Left renal cortex interstitium (tissue), 4 donors: Measurements from ENCODE around the gene TLN1. TPM values are rescaled to one million over a fixed set of nuclear protein-coding genes. Genes with fewer than 3 reads are reported as not detected.
A peak's percentile ranks its signal among the peaks of the same experiment; 100 is the strongest.

ENCODE experiments used
- DNase-seq, 4 donors: peaks; one replicate each; pipeline ENCODE4 v3.0.0-alpha.2; 2013; ENCODE audit warnings: low read depth in 4 of 4, low spot score in 2 of 4, missing footprints in 1 of 4
- polyA plus RNA-seq, 4 donors: library from polyadenylated mRNA; unstranded; fragments of 120-200 nt; gene quantifications; one replicate each; pipeline ENCODE4 v1.2.1, GENCODE V29; 2013; ENCODE audit not compliant: insufficient read length in 4 of 4

TLN1 gene
- polyA plus RNA-seq, 4 donors: 144 to 186 (median 174) TPM

DNA sequence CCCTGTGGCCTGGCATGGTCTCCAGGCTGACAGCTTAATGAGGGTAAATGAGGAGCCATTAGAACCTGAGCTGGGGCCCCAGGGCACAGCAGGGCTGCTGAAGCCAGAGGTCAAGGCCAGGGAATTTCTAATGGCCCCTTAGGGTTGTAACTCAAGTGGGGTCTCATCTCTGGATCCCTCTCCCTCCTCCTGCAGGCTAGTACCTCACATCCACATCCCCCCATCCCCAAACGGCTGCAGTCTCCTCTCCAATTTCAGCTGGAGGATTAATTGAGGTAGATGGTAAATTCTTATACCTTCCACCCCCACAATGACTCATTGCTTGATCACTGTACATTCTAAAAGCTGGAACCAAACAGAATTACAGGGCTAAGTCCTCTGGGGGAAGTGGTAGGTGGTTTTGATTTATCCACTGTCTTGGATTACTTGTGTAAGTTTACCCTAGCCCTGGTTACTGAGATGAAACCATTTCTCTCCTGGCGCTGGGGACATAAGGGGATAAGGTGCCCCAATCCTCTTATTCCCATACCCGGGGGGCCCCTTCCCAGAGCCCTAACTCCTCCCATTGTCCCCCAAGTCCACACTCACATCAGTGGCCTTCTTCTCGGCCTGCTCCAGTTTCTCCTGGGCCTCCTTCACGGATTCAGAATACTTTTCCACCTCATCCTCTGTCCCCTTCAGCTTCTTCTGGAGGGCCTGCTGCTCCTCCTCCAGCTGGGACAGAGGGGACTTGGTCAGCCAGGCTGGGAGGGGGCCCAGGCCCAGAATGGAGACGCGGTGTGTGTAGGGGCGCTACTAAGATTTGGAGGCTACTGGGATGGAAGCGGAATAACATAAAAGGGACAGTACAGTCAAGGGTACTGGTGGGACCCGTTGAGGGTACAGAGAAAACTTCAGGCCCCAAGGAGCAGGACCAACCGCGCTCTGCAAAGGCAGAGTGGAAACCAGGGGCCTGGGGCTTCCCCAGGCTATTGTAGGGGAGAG, 43.1 kb downstream of the TLN1 start:
- DNase-seq: no peak

DNA sequence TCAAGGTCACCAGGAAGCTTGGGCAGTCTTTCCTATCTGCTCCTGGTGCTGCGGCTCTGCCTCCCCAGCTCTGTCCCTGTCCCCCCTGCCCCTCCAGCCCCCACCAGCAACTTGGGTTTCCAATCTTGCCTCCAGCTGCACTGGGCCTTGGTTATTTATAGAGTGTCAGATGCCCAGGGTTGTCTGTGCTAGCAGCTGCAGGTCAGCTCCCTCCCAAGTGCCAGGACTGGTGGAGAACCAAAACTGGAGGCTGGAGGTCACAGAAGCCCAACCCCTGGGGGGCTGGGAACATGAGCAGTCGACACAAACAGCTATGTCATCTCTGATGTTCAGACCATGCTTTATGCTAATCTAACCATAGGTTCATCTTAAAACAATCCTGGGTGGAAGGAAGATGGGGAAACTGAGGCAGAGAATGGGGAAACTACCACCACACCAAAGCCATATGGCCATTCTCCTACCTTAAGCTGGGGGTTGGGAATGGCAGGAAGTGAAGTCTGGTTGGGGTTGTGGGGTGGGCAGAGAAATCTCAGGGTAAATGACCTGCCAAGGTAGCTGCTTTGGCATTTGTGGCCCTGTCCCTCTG, 43.9 kb downstream of the TLN1 start:
- no peak for DNase-seq

DNA sequence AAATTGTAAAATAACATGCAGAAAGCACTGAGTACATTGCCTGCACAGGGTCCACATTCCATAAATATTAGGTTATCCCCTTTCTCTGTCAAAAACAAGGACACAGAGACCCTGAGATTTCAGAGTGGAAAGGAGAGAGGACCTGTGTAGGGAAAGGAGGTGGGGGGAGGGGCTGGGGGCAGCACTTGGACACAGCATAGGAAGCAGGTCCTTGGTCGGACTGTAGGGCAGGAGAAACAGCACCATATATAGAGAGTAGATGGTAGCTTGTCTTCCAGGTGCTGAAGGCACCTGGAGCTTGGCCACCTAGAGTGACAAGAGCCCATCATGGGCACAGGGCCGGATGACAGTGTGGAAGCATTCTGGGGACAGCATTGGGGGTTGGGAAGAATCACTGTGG, 44.7 kb downstream of the TLN1 start:
- DNase-seq: no peak

DNA sequence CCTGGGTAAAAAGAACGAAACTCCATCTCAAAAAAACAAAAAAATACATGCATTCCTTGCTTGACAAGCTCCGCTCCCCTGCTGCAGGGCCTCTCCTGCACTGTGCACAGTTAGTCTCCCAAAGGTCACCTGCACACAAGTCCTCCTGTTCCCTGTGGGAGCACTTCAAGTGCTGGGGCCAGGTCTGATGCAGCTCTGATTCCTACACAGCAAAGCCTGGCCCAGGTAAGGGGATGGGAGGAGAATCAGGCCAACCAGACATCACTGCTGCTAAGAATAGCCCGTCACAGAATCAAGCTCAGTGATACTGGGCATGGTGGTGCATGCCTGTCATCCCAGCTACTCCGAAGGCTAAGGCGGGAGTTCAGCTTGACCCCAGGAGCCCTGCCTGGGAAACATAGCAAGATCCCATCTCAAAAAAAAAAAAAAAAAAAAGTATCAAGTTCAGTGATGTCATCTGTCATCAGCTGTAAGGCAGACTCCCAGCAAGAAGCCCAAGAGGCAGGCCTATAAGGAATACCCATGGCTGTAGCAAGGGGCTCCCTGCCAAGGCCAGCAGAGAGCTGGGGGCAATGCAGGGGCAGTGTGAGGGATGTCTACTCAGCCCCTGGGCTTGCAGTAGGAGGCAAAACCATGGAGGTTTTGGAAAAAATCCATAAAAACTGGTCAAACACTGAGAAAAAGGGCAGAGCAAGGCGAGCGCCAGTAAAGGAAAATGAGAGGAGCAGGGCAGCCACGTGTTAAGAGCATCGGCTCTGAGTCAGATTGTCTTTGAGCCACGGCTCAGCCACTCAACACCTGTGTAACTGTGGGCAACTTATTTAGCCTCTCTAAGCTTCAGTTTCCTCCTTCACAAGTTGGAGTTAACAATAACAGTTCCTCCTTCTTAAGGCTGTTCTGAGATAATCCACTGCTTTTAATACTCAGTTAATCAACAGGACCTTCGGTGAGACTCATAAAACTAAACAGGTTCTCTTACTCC, 45.5 kb downstream of the TLN1 start:
- DNase-seq: no peak

DNA sequence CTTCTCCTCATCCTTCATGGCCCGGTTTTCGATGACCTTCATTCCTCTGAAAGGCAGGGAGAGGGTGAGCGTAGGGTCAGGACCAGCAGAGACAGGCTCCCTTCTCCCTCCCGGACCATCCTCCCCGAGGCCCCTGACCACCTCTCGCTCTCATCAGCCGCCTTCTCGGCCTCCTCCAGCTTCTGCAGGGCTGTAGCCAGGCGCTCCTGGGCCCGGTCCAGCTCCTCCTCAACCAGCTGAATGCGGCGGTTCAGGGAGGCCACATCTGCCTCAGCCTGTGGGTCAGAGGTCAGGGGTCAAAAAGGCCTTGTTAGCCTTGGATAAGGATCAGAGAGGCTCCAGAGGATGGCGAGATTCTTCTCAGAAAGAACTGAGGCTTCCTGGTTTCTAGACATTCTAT, 46.5 kb downstream of the TLN1 start:
- no peak for DNase-seq

DNA sequence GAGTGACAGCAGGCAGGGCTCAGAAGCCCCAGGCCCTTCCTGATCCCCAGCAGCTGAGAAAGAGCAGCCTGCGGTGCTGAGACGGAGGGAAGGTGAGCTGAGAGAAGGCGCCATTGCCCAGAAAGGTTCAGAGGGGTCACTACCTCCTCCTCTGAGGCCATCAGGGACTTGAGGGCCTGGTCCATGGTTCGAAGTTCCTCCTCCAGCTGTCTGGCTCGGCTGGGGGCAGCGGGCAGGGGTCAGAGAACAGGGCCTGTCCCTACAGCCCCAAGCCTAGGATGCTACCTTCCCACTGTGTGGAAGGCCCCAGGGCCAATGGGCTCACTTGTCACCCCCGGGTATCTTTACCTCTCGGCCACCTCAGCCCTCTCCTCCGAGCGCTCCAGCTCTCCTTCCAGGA, 47.1 kb downstream of the TLN1 start:
- DNase-seq: no peak

DNA sequence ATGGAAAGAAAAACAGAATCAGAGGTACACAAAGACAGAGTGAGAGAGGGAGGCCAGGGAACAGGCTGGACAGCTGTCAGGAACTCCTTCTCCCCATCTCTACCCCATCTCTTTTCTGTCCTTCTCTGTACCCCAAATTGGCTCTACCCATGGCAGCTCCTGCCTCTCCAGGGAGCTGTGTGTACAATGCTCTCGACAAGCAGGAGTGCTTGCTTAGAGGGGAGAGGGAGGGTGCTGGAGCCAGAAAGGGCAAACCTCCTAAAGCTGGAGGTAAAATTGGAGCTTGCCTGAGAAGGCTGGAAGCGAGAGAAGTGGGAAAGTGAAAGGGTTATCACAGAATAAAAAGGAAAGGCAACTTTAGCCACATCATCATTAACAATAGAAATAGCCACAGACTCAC, 48.7 kb downstream of the TLN1 start:
- DNase-seq: no peak

DNA sequence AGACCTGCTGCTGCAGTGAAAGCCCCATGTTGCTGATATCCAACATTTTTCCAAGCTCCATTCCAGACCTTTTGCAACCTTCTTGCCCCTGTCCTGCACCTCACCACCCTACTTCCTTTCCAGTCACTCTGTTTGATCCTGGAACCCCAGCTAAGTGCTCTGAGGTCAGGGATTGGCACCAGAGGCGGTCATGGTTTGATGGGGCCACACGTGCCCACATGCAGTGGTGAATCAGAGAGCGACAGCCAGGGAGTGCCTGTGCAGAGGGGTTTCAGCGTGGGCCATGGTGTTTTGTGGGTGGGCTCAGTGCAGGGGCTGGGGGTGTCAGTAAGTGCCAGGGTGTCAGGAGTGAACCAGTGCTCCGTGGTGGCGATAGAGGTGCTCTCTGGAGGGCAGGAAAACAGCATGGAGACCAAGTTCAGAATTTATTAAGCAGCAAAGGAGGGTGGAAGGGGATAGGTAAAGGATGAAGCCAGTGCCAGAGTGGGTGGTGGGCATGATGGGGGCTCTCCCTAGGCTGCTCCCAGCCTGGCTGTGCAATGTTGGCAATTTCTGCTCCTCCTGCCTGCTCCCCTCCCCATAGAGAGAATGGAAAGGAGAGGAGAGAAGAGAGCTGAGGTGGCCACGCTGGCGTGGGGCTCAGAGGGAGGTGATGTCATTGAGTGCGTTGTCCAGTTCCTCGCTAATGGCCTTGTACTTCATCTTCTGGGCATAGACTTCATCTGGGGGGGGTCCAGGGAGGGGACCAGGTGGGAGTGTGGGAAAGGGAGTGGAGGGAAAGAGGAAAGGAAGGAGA, 49.3 kb downstream of the TLN1 start:
- DNase-seq: no peak

DNA sequence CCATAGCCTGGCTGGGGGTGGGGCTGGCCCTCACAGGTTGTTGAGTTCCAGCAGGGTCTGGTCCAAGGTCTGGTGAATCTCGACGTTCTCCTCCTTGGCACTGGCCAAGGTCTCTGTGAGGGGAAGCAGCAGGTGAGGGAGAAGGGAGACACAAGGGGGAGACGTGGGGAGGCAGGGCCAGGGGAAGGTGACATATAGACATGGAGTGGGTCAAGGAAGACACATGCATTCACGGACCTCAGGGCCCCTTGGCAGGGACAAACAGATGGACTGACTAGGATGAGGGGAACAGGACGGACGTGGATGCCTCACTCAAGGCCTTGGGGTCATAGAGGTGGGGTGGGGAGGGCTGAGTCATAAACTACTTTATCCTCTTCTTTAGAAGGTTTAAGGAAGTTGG, 49.9 kb downstream of the TLN1 start:
- no peak for DNase-seq

DNA sequence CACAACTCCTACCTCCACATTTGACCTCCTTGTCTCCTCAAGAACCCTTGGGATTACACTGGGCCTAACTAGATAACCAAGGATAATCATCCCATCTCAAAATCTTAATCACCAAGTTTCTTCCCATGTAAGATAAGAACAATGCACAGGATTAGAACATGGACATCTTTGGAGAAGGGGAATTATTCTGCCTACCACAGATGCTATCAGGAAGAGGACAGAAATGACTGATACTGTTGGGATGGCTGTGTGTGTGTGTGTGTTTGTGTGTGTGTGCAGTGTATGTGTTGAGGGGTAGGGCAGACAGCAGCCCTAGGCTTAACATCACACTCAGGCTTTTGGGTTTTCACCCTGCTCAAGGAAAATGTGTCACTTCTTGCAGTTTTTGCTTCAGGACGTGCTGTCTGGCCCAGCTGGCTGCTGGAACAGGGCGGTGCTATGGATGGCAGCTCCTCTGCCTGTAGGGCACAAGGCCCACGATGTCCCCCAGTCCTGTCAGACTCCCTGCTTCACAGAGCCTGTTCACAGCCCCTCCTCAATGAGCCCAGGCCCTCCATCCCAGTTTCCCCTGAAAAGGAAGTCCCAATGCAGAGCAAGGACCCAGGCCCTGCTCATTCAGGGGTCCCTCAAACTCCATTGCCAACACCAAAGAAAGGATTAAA, 50.5 kb downstream of the TLN1 start:
- no peak for DNase-seq

DNA sequence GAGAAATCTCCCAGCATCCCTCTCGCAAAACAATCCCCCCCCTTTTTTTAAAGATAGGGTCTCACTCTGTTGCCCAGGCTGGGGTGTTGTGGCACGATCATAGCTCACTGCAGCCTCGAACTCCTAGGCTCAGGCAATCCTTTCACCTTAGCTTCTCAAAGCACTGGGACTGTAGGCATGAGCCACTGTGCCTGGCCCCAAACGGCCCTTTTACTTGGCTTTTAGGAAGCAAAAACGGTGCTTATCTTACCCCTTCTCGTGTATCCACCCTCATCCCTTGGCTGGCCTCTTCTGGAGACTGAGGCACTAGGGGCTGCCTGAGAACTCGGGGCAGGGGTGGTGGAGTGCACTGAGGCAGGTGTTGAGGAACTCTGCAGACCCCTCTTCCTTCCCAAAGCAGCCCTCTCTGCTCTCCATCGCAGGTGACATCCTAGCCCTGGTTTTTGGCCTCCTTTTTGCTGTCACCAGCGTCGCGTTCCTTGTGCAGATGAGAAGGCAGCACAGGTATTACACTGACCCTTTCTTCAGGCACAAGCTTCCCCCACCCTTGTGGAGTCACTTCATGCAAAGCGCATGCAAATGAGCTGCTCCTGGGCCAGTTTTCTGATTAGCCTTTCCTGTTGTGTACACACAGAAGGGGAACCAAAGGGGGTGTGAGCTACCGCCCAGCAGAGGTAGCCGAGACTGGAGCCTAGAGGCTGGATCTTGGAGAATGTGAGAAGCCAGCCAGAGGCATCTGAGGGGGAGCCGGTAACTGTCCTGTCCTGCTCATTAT, 51.5 kb downstream of the TLN1 start:
- no peak for DNase-seq

DNA sequence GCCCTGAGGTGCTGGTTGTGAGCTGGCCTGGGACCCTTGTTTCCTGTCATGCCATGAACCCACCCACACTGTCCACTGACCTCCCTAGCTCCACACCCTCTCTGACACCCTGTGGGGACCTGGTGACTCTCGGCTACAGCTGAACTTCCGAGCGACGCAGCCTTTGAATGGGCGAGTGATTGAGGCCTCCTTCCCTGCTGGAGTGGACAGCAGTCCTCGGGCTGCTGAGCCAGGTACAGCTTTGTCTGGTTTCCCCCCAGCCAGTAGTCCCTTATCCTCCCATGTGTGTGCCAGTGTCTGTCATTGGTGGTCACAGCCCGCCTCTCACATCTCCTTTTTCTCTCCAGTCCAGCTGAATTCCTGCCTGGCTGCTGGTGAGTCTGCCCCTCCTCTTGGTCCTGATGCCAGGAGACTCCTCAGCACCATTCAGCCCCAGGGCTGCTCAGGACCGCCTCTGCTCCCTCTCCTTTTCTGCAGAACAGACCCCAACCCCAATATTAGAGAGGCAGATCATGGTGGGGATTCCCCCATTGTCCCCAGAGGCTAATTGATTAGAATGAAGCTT, 52.1 kb downstream of the TLN1 start:
- DNase-seq: no peak

DNA sequence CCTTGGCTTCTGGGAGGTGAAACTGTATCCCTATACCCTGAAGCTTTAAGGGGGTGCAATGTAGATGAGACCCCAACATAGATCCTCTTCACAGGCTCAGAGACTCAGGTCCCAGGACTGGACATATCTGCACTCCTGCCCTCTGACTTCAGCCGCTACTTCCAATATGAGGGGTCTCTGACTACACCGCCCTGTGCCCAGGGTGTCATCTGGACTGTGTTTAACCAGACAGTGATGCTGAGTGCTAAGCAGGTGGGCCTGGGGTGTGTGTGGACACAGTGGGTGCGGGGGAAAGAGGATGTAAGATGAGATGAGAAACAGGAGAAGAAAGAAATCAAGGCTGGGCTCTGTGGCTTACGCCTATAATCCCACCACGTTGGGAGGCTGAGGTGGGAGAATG, 52.9 kb downstream of the TLN1 start:
- no peak for DNase-seq

DNA sequence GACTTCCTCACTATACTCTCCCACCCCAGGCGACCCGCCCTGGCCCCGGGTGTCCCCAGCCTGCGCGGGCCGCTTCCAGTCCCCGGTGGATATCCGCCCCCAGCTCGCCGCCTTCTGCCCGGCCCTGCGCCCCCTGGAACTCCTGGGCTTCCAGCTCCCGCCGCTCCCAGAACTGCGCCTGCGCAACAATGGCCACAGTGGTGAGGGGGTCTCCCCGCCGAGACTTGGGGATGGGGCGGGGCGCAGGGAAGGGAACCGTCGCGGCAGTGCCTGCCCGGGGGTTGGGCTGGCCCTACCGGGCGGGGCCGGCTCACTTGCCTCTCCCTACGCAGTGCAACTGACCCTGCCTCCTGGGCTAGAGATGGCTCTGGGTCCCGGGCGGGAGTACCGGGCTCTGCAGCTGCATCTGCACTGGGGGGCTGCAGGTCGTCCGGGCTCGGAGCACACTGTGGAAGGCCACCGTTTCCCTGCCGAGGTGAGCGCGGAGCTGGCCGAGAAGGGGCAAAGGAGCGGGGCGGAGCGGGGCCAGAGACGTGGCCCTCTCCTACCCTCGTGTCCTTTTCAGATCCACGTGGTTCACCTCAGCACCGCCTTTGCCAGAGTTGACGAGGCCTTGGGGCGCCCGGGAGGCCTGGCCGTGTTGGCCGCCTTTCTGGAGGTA, 56.1 kb downstream of the TLN1 start:
- DNase-seq: peak in 1 of 4 donors; percentile 77

DNA sequence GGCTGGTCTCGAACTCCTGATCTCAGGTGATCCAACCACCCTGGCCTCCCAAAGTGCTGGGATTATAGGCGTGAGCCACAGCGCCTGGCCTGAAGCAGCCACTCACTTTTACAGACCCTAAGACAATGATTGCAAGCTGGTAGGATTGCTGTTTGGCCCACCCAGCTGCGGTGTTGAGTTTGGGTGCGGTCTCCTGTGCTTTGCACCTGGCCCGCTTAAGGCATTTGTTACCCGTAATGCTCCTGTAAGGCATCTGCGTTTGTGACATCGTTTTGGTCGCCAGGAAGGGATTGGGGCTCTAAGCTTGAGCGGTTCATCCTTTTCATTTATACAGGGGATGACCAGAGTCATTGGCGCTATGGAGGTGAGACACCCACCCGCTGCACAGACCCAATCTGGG, 56.8 kb downstream of the TLN1 start:
- DNase-seq: no peak

DNA sequence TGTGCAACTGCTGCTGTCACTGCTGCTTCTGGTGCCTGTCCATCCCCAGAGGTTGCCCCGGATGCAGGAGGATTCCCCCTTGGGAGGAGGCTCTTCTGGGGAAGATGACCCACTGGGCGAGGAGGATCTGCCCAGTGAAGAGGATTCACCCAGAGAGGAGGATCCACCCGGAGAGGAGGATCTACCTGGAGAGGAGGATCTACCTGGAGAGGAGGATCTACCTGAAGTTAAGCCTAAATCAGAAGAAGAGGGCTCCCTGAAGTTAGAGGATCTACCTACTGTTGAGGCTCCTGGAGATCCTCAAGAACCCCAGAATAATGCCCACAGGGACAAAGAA, 58.0 kb downstream of the TLN1 start:
- no peak for DNase-seq

DNA sequence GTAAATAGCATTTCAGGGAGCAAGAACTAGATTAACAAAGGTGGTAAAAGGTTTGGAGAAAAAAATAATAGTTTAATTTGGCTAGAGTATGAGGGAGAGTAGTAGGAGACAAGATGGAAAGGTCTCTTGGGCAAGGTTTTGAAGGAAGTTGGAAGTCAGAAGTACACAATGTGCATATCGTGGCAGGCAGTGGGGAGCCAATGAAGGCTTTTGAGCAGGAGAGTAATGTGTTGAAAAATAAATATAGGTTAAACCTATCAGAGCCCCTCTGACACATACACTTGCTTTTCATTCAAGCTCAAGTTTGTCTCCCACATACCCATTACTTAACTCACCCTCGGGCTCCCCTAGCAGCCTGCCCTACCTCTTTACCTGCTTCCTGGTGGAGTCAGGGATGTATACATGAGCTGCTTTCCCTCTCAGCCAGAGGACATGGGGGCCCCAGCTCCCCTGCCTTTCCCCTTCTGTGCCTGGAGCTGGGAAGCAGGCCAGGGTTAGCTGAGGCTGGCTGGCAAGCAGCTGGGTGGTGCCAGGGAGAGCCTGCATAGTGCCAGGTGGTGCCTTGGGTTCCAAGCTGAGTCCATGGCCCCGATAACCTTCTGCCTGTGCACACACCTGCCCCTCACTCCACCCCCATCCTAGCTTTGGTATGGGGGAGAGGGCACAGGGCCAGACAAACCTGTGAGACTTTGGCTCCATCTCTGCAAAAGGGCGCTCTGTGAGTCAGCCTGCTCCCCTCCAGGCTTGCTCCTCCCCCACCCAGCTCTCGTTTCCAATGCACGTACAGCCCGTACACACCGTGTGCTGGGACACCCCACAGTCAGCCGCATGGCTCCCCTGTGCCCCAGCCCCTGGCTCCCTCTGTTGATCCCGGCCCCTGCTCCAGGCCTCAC, 58.6 kb downstream of the TLN1 start, which contains the start of gene CA9:
Gene CA9, plus strand, starts transcription at position 797 of the 893 bp plus-strand sequence. Its CDS starts 32 bp downstream, at position 829.
- DNase-seq: no peak
